ENCODE data around the gene UBA7.
"Not testable (repeated sequence)": the region's sequence is repeated elsewhere in the genome, so short reads cannot be mapped to it uniquely, and the experiment has no call there.

The UBA7 gene

GRCh38 chr3:49813497-49814174, at the start of gene UBA7:
Gene UBA7 (minus strand): TSS chr3:49813953. CDS start chr3:49813787, 166 bp downstream.
- DNase-seq = peak in 1 of 2 experiments; percentile 12

DNA sequence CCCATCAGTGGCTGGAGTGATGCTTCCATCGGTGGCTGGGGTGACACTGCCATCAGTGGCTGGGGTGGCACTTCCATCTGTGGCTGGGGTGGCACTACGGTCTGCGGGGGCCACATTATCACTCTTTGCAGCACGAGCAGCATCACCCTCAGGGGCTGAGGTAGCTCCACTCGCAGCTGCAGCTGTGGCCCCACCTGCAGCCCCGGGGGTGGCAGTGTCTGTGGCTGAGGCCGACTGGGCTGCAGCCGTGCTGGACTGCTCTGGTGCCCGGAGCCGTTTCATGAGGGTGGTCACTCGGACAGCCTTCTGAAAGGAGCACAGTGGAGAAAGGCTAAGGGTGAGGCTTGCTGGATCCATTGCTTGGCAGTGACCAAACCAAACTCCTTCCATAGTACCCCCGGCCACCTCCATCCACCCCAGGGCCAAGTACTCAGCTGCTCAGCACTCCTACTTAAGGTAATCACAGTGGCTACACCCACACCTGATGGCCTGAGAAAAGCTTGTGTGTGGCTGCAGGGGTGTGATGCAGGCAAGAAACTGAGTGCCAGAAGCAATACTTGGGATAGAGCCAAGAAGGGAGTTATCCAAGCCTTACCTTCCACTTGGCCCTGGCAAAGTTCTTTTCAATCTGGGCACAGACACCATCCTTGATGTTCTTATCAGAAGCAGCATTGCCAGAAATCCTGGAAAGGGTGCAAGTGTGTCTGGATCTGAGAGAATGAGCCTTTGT, 46.0 kb upstream of the UBA7 start:
- DNase-seq = no peak

- peak in 1 of 2 experiments; percentile 75 for DNase-seq
Measured at GRCh38 chr3:49856181-49857005, 42.6 kb upstream of the UBA7 start, which contains the start of gene TRAIP. Gene TRAIP (minus strand): TSS chr3:49856564. CDS start chr3:49856453, 111 bp downstream.

- DNase-seq = no peak
Measured at GRCh38 chr3:49855662-49856061, 41.9 kb upstream of the UBA7 start.

DNA sequence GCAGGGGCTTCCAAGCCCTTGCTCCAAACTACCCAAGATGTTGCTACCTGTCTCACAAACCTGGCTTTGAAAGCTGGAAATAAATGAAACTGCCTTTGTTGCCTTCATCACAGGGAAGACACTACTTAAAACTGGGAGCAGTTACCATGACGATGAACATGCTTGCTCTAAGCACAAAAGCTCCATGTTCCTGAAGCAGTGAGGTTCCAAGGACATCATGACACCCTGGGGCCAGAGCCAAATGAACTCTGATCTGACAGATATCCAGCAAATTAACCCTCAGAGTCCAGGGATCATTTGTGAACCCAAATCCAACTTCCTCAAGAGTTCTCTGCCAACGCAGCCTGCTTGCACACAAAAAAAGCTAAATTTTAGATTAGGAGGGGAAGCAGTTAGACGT, 31.9 kb upstream of the UBA7 start:
- DNase-seq = no peak

- no peak for DNase-seq
Measured at GRCh38 chr3:49844464-49845183, 30.9 kb upstream of the UBA7 start.

DNA sequence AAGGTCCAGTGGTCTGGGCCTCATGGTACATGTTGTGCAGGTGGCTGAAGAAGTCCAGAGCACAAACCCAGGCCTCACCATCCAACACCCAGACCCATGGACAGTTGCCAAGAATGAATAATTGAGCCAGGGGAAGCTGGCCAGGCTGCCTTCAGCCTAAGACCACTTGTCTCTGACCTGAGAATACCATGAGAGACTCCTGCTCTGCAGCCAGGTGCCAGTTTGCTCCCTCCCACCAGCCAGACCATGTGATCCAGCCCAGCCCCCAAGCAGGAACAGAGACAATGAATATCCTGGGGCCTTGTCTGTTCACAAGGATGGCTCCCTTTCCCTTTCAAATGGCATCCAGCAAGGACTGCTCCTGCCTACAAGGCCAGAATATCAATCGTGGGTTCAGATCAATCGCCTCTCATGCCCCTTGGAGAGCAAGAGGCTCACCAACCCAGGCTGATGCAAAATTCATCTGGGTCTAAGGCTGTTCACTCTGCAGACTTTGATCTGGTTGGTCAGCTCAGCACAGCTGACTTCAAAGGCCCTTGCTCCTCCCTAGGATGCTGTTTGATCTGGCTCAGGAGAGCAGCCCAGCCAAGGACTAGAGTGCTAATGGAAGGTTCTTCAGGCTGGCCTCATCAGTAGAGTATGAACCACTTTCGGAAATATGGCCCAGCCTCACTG, 29.2 kb upstream of the UBA7 start:
- DNase-seq = no peak

DNA sequence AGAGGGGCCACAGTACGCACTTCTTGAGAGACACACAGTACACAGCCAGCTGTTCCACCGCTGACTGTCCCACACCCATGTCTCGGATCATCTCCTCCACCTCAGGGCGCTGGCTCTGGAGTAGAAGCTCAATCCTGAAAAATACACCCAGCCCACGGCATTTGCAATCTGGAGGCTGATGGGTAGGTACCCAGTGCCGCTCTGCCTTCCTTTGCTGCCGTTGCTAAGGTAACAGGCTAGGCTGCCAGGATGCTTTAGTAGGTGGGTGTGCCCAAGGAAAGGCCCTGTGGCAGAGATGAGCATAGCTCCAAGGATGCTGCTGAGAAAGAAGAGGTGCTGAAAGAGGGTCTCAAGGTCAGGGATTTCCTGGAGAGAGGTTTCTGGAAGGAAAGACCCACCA, 28.1 kb upstream of the UBA7 start:
- no peak for DNase-seq

DNA sequence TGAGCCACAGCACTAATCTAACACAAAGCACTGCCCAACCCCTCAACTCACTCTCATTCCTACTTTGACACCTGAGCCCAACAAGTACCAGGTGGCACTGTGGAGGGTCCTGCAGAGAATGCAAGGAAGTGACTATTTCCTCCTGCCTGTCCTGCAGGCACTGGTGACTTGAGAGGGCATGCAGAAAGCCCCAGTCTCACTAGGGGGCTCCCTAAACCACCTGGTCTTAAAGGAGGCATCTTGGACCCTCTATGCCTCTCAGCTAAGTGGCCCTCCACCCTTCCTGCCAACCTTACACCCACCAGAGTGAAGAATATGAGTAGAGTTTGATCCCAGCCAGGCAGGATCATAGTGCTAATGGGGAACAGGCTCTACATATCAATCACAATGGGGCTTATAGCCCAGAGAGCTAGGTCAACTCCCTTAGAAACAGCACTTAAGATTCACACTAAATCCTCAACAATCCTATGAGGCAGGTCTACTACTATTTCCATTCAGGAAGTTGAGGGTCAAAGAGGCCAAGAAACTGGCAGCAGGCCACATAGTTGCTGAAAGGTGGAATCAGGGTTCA, 27.5 kb upstream of the UBA7 start:
- no peak for DNase-seq

GRCh38 chr3:49840388-49840787, 26.6 kb upstream of the UBA7 start:
- DNase-seq = no peak

DNA sequence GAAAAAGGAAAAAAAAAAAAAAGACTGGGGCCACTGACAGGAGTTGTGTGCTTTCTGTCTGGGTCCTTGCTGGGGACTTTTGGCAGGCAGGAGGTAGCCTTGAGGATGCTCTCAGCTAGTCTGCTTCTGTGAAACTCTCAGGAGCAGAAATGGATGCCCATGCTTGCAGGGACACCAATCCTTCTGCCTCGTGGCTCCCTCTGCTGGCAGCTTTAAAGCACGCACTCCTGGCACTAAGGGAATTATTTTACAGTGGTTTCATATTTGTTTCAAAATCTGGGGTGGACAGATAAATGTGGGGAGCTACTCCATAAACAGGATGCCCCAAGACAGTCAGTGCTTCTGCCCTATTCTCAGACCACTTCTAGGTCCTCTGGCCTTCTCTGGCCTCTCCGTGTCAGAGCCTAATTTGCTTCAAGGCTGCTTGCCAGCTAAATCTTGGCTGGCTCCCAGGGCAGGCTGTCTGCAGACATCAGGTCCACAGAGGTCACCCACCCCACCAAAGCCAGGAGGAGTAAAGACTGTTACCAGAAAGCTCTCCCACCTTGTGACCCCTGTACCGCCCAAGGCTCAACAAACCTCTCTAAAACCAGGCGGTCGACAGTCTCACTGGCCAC, 25.5 kb upstream of the UBA7 start:
- peak; percentile 33 to 47 for DNase-seq

- DNase-seq = no peak
Measured at GRCh38 chr3:49831341-49831740, 17.6 kb upstream of the UBA7 start.

- no peak for DNase-seq
Measured at GRCh38 chr3:49826016-49826415, 12.3 kb upstream of the UBA7 start.

DNA sequence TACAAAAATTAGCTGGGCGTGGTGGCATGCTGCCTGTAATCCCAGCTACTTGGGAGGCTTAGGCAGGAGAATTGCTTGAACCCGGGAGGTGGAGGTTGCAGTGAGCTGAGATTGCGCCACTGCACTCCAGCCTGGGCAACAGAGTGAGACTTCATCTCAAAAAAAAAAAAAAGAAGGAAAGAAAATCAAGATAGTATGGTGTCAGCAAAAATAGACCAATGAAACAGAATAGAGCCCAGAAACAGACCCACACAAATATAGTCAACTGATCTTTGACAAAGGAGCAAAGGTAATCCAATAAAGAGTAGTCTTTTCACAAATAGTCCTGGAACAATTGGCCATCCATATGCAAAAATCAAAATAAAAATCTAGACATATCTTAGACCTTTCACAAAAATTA, 9.4 kb upstream of the UBA7 start:
- not testable (repeated sequence) for DNase-seq

GRCh38 chr3:49812916-49813496, 747 bp downstream of the UBA7 start:
- DNase-seq = no peak

- DNase-seq = no peak
Measured at GRCh38 chr3:49807431-49808114, 6.2 kb downstream of the UBA7 start.

GRCh38 chr3:49806850-49807249, 6.9 kb downstream of the UBA7 start:
- no peak for DNase-seq

- no peak for DNase-seq
Measured at GRCh38 chr3:49805897-49806701, 7.7 kb downstream of the UBA7 start.

- DNase-seq = no peak
Measured at GRCh38 chr3:49805367-49805782, 8.4 kb downstream of the UBA7 start.

Data from SW 1271 (cell line).